H1 (cell line): Measurements from ENCODE around the gene SMARCC2. TPM values are rescaled to one million over a fixed set of nuclear protein-coding genes. Genes with fewer than 3 reads are reported as not detected.

Experiments used
- CTCF ChIA-PET: fragments of 300-600 bp; sonication (Branson Sonifier 250); formaldehyde crosslinking; loops from one replicate; lab custom pipeline; 2021; ENCODE audit not compliant: partially characterized antibody; lab: Charles Lee
- POLR2A ChIA-PET: fragments of 300-600 bp; sonication (Branson Sonifier 250); formaldehyde crosslinking; loops from one replicate; lab custom pipeline; 2021; ENCODE audit warnings: inconsistent platforms; ENCODE audit not compliant: partially characterized antibody; lab: Charles Lee
- DNase-seq, 2 experiments: peaks; one replicate each; pipeline versions ENCODE4 v3.0.0 to v3.0.0-alpha.2; 2010 to 2022; ENCODE audit warnings: low spot score in 2 of 2, low read depth in 1 of 2, mixed read lengths in 1 of 2
- FAIRE-seq: peaks from 2 replicates; lab custom pipeline; 2011; peaks lifted over from hg19 to GRCh38; lab: Jason Lieb, UNC
- H2AFZ ChIP-seq: 2 replicates; pipeline ENCODE4 v1.8.1; 2012; ENCODE audit warnings: low read length, inconsistent platforms
- H2AK5ac ChIP-seq: 2 replicates; pipeline ENCODE4 v1.6.1; 2013; ENCODE audit warnings: low read depth, low read length
- H2BK120ac ChIP-seq: replicated peaks from 2 replicates; pipeline ENCODE3; 2013; ENCODE audit warnings: low read depth, low read length, inconsistent platforms
- H2BK12ac ChIP-seq: 2 replicates; pipeline ENCODE4 v1.6.1; 2013; ENCODE audit warnings: low read depth, low read length
- H2BK15ac ChIP-seq: 2 replicates; pipeline ENCODE4 v1.6.1; 2013; ENCODE audit warnings: low read length
- H2BK20ac ChIP-seq: 2 replicates; pipeline ENCODE4 v1.6.1; 2013; ENCODE audit warnings: low read length
- H2BK5ac ChIP-seq: 2 replicates; pipeline ENCODE4 v1.6.1; 2013; ENCODE audit warnings: low read depth, low read length
- H3K14ac ChIP-seq: 2 replicates; pipeline ENCODE4 v1.6.1; 2013; ENCODE audit warnings: inconsistent platforms; ENCODE audit not compliant: insufficient read length
- H3K18ac ChIP-seq: 2 replicates; pipeline ENCODE4 v1.6.1; 2013; ENCODE audit warnings: low read length; ENCODE audit errors: extremely low read depth
- H3K23ac ChIP-seq: 2 replicates; pipeline ENCODE4 v1.6.1; 2013; ENCODE audit warnings: inconsistent platforms; ENCODE audit not compliant: insufficient read length
- H3K23me2 ChIP-seq: 2 replicates; pipeline ENCODE4 v1.6.1; 2013; ENCODE audit warnings: low read depth, low read length
- H3K27ac ChIP-seq: 2 replicates; pipeline ENCODE4 v1.6.1; 2011; ENCODE audit warnings: low read depth, low read length, inconsistent platforms
- H3K27me3 ChIP-seq, 4 experiments: replicated peaks in 1 of 4; 1 replicate in 1 of 4; 2 replicates in 3 of 4; pipeline versions ENCODE4 v1.6.1 to v1.8.1; 2011 to 2013; ENCODE audit warnings: low read length in 3 of 4, mild to moderate bottlenecking in 3 of 4, inconsistent platforms in 2 of 4, mixed read lengths in 2 of 4, moderate library complexity in 1 of 4; ENCODE audit not compliant: control insufficient read depth in 3 of 4, insufficient read depth in 3 of 4; ENCODE audit errors: extremely low read depth in 1 of 4
- H3K36me3 ChIP-seq, 4 experiments: 2 replicates each; pipeline versions ENCODE4 v1.6.1 to v1.8.1; 2011 to 2013; ENCODE audit warnings: mild to moderate bottlenecking in 4 of 4, low read length in 3 of 4, moderate library complexity in 2 of 4, control low read depth in 1 of 4, inconsistent platforms in 1 of 4; ENCODE audit not compliant: insufficient read depth in 4 of 4, control insufficient read depth in 2 of 4
- H3K4ac ChIP-seq: replicated peaks from 2 replicates; pipeline ENCODE3; 2013; ENCODE audit warnings: low read length, low read depth, mixed read lengths, inconsistent platforms; ENCODE audit not compliant: insufficient read length
- H3K4me1 ChIP-seq, 4 experiments: replicated peaks in 1 of 4; 1 replicate in 1 of 4; 2 replicates in 3 of 4; pipeline versions ENCODE4 v1.6.1 to v1.8.1; 2011 to 2013; ENCODE audit warnings: low read length in 3 of 4, inconsistent platforms in 2 of 4, mixed read lengths in 1 of 4; ENCODE audit not compliant: insufficient read depth in 4 of 4, control insufficient read depth in 3 of 4
- H3K4me2 ChIP-seq, 2 experiments: 2 replicates each; pipeline versions ENCODE4 v1.6.1 to v1.8.1; 2011 to 2013; ENCODE audit warnings: low read depth in 2 of 2, low read length in 2 of 2, control low read depth in 1 of 2, inconsistent platforms in 1 of 2, mild to moderate bottlenecking in 1 of 2; ENCODE audit not compliant: insufficient read depth in 1 of 2
- H3K4me3 ChIP-seq, 4 experiments: fragments of 200-600, 300-600 bp in 1 of 4; sonication (generic), shearing (Covaris generic), sonication (Bioruptor Twin) in 1 of 4; 2 replicates each; pipeline versions ENCODE4 v1.5.1 to v1.8.1; 2011 to 2016; ENCODE audit warnings: low read length in 4 of 4, low read depth in 3 of 4, control low read depth in 2 of 4, inconsistent platforms in 2 of 4, mild to moderate bottlenecking in 2 of 4, mixed read lengths in 1 of 4, moderate library complexity in 1 of 4; ENCODE audit not compliant: insufficient read depth in 2 of 4; ENCODE audit errors: extremely low read depth in 1 of 4
- H3K56ac ChIP-seq: replicated peaks from 2 replicates; pipeline ENCODE3; 2013; ENCODE audit warnings: low read depth, mild to moderate bottlenecking, mixed read lengths, low read length, inconsistent platforms; ENCODE audit not compliant: insufficient read length
- H3K79me1 ChIP-seq: 2 replicates; pipeline ENCODE4 v1.6.1; 2013; ENCODE audit warnings: low read depth, low read length, control low read depth
- H3K79me2 ChIP-seq, 2 experiments: 2 replicates each; pipeline versions ENCODE4 v1.6.1 to v1.8.1; 2012 to 2013; ENCODE audit warnings: low read length in 2 of 2, mild to moderate bottlenecking in 2 of 2, inconsistent platforms in 1 of 2; ENCODE audit not compliant: insufficient read depth in 2 of 2, control insufficient read depth in 1 of 2
- H3K9ac ChIP-seq, 4 experiments: replicated peaks in 1 of 4; 1 replicate in 1 of 4; 2 replicates in 3 of 4; pipeline versions ENCODE4 v1.6.1 to v1.8.1; 2011 to 2013; ENCODE audit warnings: low read depth in 3 of 4, low read length in 3 of 4, control low read depth in 2 of 4, mild to moderate bottlenecking in 2 of 4, moderate library complexity in 2 of 4, inconsistent platforms in 1 of 4; ENCODE audit errors: extremely low read depth in 1 of 4
- H3K9me3 ChIP-seq, 2 experiments: 2 replicates each; pipeline versions ENCODE4 v1.6.1 to v1.8.1; 2012 to 2013; ENCODE audit warnings: mild to moderate bottlenecking in 2 of 2, moderate library complexity in 2 of 2, control low read depth in 1 of 2, inconsistent platforms in 1 of 2, low read depth in 1 of 2, low read length in 1 of 2, mixed read lengths in 1 of 2; ENCODE audit not compliant: insufficient read depth in 2 of 2
- H4K20me1 ChIP-seq, 2 experiments: replicated peaks in 1 of 2; 2 replicates each; pipeline versions ENCODE3 to v1.8.1; 2011 to 2013; ENCODE audit warnings: inconsistent platforms in 2 of 2, low read length in 2 of 2, mild to moderate bottlenecking in 1 of 2; ENCODE audit not compliant: insufficient read depth in 2 of 2, control insufficient read depth in 1 of 2
- H4K5ac ChIP-seq: 2 replicates; pipeline ENCODE4 v1.6.1; 2013; ENCODE audit warnings: low read length, low read depth, mixed read lengths, inconsistent platforms; ENCODE audit not compliant: insufficient read length
- H4K8ac ChIP-seq: 2 replicates; pipeline ENCODE4 v1.8.0; 2013; ENCODE audit warnings: mild to moderate bottlenecking, moderate library complexity, low read length, inconsistent platforms; ENCODE audit not compliant: insufficient read depth; ENCODE audit errors: extremely low read depth
- H4K91ac ChIP-seq: replicated peaks from 2 replicates; pipeline ENCODE3; 2013; ENCODE audit warnings: low read length, mixed read lengths, inconsistent platforms; ENCODE audit not compliant: insufficient read length
- BCL11A ChIP-seq, 2 experiments: IDR thresholded peaks; one replicate each; pipeline ENCODE4 v1.6.1; 2011; ENCODE audit warnings: low read depth in 2 of 2, low read length in 2 of 2, mild to moderate bottlenecking in 2 of 2
- BRCA1 ChIP-seq: IDR thresholded peaks from 2 replicates; pipeline ENCODE4 v1.6.1; 2012; ENCODE audit warnings: low read depth, low read length, improper control_type of control experiment
- CTBP2 ChIP-seq: IDR thresholded peaks from 2 replicates; pipeline ENCODE4 v1.7.0; 2011; ENCODE audit warnings: borderline replicate concordance, mild to moderate bottlenecking, moderate library complexity, mixed read lengths, low read length; ENCODE audit not compliant: insufficient read depth, insufficient read length
- FOSL1 ChIP-seq: IDR thresholded peaks from 2 replicates; pipeline ENCODE4 v1.6.1; 2011; ENCODE audit warnings: mild to moderate bottlenecking, low read depth, low read length, moderate library complexity; ENCODE audit not compliant: insufficient read depth
- HDAC2 ChIP-seq, 2 experiments: fragments of 300-600 bp in 1 of 2; sonication (generic) in 1 of 2; IDR thresholded peaks; 2 replicates each; pipeline ENCODE4 v1.6.1; 2011 to 2012; ENCODE audit warnings: low read depth in 2 of 2, low read length in 2 of 2, mild to moderate bottlenecking in 2 of 2, moderate library complexity in 2 of 2, borderline replicate concordance in 1 of 2, inconsistent platforms in 1 of 2
- KDM4A ChIP-seq: IDR thresholded peaks from one replicate; pipeline ENCODE4 v1.7.1; 2012; ENCODE audit warnings: low read depth, mild to moderate bottlenecking, moderate library complexity, low read length, inconsistent platforms; ENCODE audit not compliant: severe bottlenecking
- RNF2 ChIP-seq: fragments of 200-900, 300-1000 bp; sonication (generic); IDR thresholded peaks from 2 replicates; pipeline ENCODE4 v1.7.1; 2016; ENCODE audit warnings: borderline replicate concordance, low read depth, mild to moderate bottlenecking, antibody characterized with exemption, low read length; ENCODE audit not compliant: poor library complexity, severe bottlenecking; ENCODE audit errors: missing control alignments
- SRF ChIP-seq: IDR thresholded peaks from 2 replicates; pipeline ENCODE4 v1.6.1; 2011; ENCODE audit warnings: mild to moderate bottlenecking, low read depth, low read length, moderate library complexity
- TAF7 ChIP-seq: optimal IDR thresholded peaks from 2 replicates; pipeline ENCODE3; 2011; ENCODE audit warnings: low read depth, mild to moderate bottlenecking, inconsistent platforms, low read length, moderate library complexity, borderline replicate concordance
- ZNF274 ChIP-seq: IDR thresholded peaks from 2 replicates; pipeline ENCODE4 v1.7.0; 2012; ENCODE audit warnings: low read length, borderline replicate concordance; ENCODE audit errors: extremely low read depth
- WGBS, 2 experiments: shearing (Covaris generic) in 1 of 2; methylation state at CpG; one replicate each; pipeline versions ENCODE4 v1.1.6 to v1.1.7; 2013 to 2015; ENCODE audit warnings: low lambda C conversion rate in 2 of 2, mixed read lengths in 2 of 2, inconsistent platforms in 1 of 2, low coverage in 1 of 2, missing lambda C conversion rate in 1 of 2; ENCODE audit not compliant: insufficient replicate concordance in 2 of 2, insufficient coverage in 1 of 2, insufficient read length in 1 of 2; ENCODE audit errors: extremely low coverage in 1 of 2, missing lambda C conversion rate in 1 of 2; 5-methylcytosine and 5-hydroxymethylcytosine counted together
- polyA plus RNA-seq, 7 experiments: library from polyadenylated mRNA; depleted of rRNA in 3 of 7; stranded (reverse) in 5 of 7; unstranded in 2 of 7; fragments of >200 nt in 5 of 7; fragments of 200-250 nt in 2 of 7; gene quantifications; 1 replicate in 5 of 7; 2 replicates in 1 of 7; 4 replicates in 1 of 7; pipeline versions ENCODE4 v1.2.1 to v1.2.3, GENCODE V29; 2011 to 2013; ENCODE audit warnings: missing spikeins in 2 of 7, mixed read lengths in 2 of 7
- total RNA-seq: library from RNA; stranded (reverse); fragmentation: NEBNext Ultra II Directional; extraction: Animal tissue kit (Norgen Biotek cat#: 25700); gene quantifications from 2 replicates; pipeline ENCODE4 v1.2.1, GENCODE V29; 2021

SMARCC2 gene
- total and polyA plus RNA-seq, 2 of the 8 experiments (the other 6 are each of a cell fraction or from before 2014, with no cell fraction given), result 33.9 to 78.5 TPM

GRCh38 chr12:56152132-56152755 lies 37.0 kb downstream of the SMARCC2 start, which contains the start of gene MYL6B:
TSS of gene MYL6B (plus strand) at chr12:56152587. CDS start at chr12:56153919, 1,332 bp downstream.
- Histone ChIP-seq H3K9ac (peak within 1 kb of the TSS; percentile 57 to 75 (median 67)), H2BK120ac (no peak within 1 kb of the TSS), H2AK5ac (peak within 1 kb of the TSS; percentile 65; the same call in 1 of the 2 replicates), H3K4me1 (peaks cover 3 to 11% (median 8%) of the 10 kb centered on the region in 4 experiments; a peak in 6 of 7 replicates), H3K79me2 (peaks cover 0 to 6% of the 10 kb centered on the region in 2 experiments; a peak in 1 of 4 replicates), H3K36me3 (peaks cover 3 to 13% (median 4%) of the 10 kb centered on the region in 4 experiments; a peak in 6 of 8 replicates), H2AFZ (0 out of 2 replicates have a peak within 1 kb of the TSS, but pooled peaks have one; percentile 5), H3K23ac (no peak within 1 kb of the TSS), H3K18ac (peak within 1 kb of the TSS; percentile 81), H3K4me2 (peak within 1 kb of the TSS; percentile 67 to 70), H4K91ac (peak within 1 kb of the TSS; percentile 69), H3K14ac (no peak within 1 kb of the TSS), H3K27me3 (no peaks in the 10 kb centered on the region; a peak in 1 of 7 replicates), H3K9me3 (no peaks in the 10 kb centered on the region), H4K8ac (peak within 1 kb of the TSS; percentile 77; the same call in 1 of the 2 replicates), H2BK20ac (no peak within 1 kb of the TSS), H3K27ac (no peak within 1 kb of the TSS), H3K4ac (no peak within 1 kb of the TSS), H2BK15ac (0 out of 2 replicates have a peak within 1 kb of the TSS, but pooled peaks have one; percentile 46), H3K23me2 (peaks cover 6% of the 10 kb centered on the region), H3K4me3 (peak within 1 kb of the TSS; percentile 66 to 84 (median 82)), H3K56ac (peak within 1 kb of the TSS; percentile 47), H2BK12ac (no peak within 1 kb of the TSS), H3K79me1 (0 out of 2 replicates have a peak, but pooled peaks cover 2% of the 10 kb centered on the region), H4K20me1 (no peaks in the 10 kb centered on the region), H4K5ac (peak within 1 kb of the TSS; percentile 53), H2BK5ac (0 out of 2 replicates have a peak within 1 kb of the TSS, but pooled peaks have one; percentile 44)
- DNase-seq (peak; percentile 66 to 91), FAIRE-seq (peak; percentile 52)
- POLR2A ChIA-PET, result interaction anchor here (0.9 to 5.9 kb wide), 13 partner anchors 9 to 959 kb away, joined by 3 to 43 read pairs (median 8); partner anchors contain the start of genes ESYT1, PA2G4, RNF41 and RPL41
- 1% methylated on average over 29 of the region's 37 CpGs; no CpG with 5 or more reads in 1 of the 2 experiments for WGBS, 2 experiments
- CTCF ChIA-PET, result interaction anchor here (0.9 to 3.9 kb wide), 8 partner anchors 10 to 54 kb away, joined by 3 to 22 read pairs (median 4); partner anchors contain the start of genes ESYT1 and ZC3H10
- TF ChIP-seq FOSL1, result no peak
- no peak for TF ChIP-seq BRCA1
- TF ChIP-seq SRF, result no peak
- no peak for TF ChIP-seq RNF2
- TF ChIP-seq KDM4A, result peak; percentile 46
- TF ChIP-seq BCL11A (IDR thresholded peaks at IDR 0.05; ENCODE audit: low read depth in 2 of 2, low read length in 2 of 2), result no peak
- TF ChIP-seq TAF7, result no peak
- no peak for TF ChIP-seq CTBP2
- TF ChIP-seq ZNF274, result no peak
- no peak for TF ChIP-seq HDAC2 (IDR thresholded peaks at IDR 0.05; ENCODE audit: borderline replicate concordance in 1 of 2, low read depth in 2 of 2, low read length in 2 of 2)
